Transverse colon (tissue), 4 donors: ENCODE results near the gene FOSL2. TPM values are rescaled to one million over a fixed set of nuclear protein-coding genes. Genes with fewer than 3 reads are reported as not detected.
A peak's percentile ranks its signal among the peaks of the same experiment; 100 is the strongest.

Experiments used
- DNase-seq: peaks from one replicate; pipeline ENCODE4 v3.0.0-alpha.2; 2019
- H3K27ac ChIP-seq, 4 donors: fragments of 200-600 bp; sonication (generic); 2 replicates each; pipeline ENCODE4 v1.5.1; 2016 to 2018; ENCODE audit warnings: inconsistent platforms in 4 of 4
- H3K27me3 ChIP-seq: fragments of 200-600 bp; sonication (generic); 2 replicates; pipeline ENCODE4 v1.5.1; 2017; ENCODE audit warnings: inconsistent platforms
- H3K36me3 ChIP-seq, 4 donors: fragments of 200-600 bp; sonication (generic); 2 replicates each; pipeline ENCODE4 v1.5.1; 2017 to 2019; ENCODE audit warnings: inconsistent platforms in 4 of 4
- H3K4me1 ChIP-seq, 4 donors: fragments of 200-600 bp; sonication (generic); 2 replicates each; pipeline ENCODE4 v1.5.1; 2017 to 2020; ENCODE audit warnings: inconsistent platforms in 4 of 4
- H3K4me3 ChIP-seq, 4 donors: fragments of 200-600 bp; sonication (generic); 1 replicate in 1 of 4; 2 replicates in 3 of 4; pipeline versions ENCODE4 v1.5.1 to v1.6.1; 2017 to 2019; ENCODE audit warnings: inconsistent platforms in 4 of 4
- H3K9me3 ChIP-seq, 2 donors: fragments of 200-600 bp; sonication (generic); 2 replicates each; pipeline ENCODE4 v1.5.1; 2017 to 2019; ENCODE audit warnings: inconsistent platforms in 2 of 2
- EP300 ChIP-seq: sonication (generic); formaldehyde crosslinking; IDR thresholded peaks from one replicate; pipeline ENCODE4 v1.6.1; 2017; ENCODE audit warnings: antibody characterized with exemption, low read depth
- POLR2A ChIP-seq: fragments of 450-650 bp; IDR thresholded peaks from one replicate; pipeline ENCODE4 v1.6.1; 2016; ENCODE audit warnings: antibody characterized with exemption, mild to moderate bottlenecking, moderate library complexity
- POLR2AphosphoS5 ChIP-seq, 3 donors: sonication (generic); formaldehyde crosslinking; IDR thresholded peaks; one replicate each; pipeline ENCODE4 v1.6.1; 2016; ENCODE audit warnings: antibody characterized with exemption in 3 of 3
- WGBS, 2 donors: methylation state at CpG; one replicate each; pipeline ENCODE4 v1.1.5; 2018; ENCODE audit warnings: low coverage in 1 of 2; 5-methylcytosine and 5-hydroxymethylcytosine counted together
- in situ Hi-C, 4 donors: fragments of 200-750 bp; cut with MboI; loops; one replicate each; pipeline versions ENCODE4 v1.15.0 to v1.15.1; 2017; ENCODE audit warnings: low sequenced_read_pairs in 3 of 4, low pct_ligation_motif_present in 1 of 4, low pct_unique_long_range_greater_than_20kb in 1 of 4
- intact Hi-C: fragments of 100-400 bp; cut with DNase I; formaldehyde crosslinking; loops from one replicate; pipeline ENCODE4 v1.15.1; 2023; ENCODE audit warnings: low total_unique reads
- total RNA-seq, 4 donors: library from RNA; depleted of rRNA; stranded (reverse); fragments of >200 nt; gene quantifications; one replicate each; pipeline ENCODE4 v1.1.0, GENCODE V29; 2016
- TF ChIP-seq, protein P1 (sequence below), 5 experiments: fragments of 200-600 bp in 3 of 5; fragments of 450-650 bp in 2 of 5; sonication (generic) in 3 of 5; IDR thresholded peaks; 1 replicate in 2 of 5; 2 replicates in 3 of 5; pipeline ENCODE4 v1.5.1; 2016 to 2017; ENCODE audit warnings: antibody characterized with exemption in 5 of 5, inconsistent platforms in 3 of 5, mild to moderate bottlenecking in 2 of 5, moderate library complexity in 1 of 5

Gene FOSL2
- total RNA-seq, 4 donors from 2014 or later = 135 to 358 (median 233) TPM

- in situ Hi-C loops = loop anchor here in 2 of 4 donors (25.0 kb wide), 1 partner anchor 643 kb away; the partner anchor contains the start of gene MRPL33 (in 2 of the 2)
- DNase-seq = no peak
- H3K4me3 ChIP-seq = no peak overlapping the region
- H3K27me3 ChIP-seq = no peaks in the 10 kb centered on the region
- TF ChIP-seq POLR2A (no peak), POLR2AphosphoS5 (IDR thresholded peaks at IDR 0.05) (no peak), EP300 (no peak)
- TF ChIP-seq, protein P1, sequence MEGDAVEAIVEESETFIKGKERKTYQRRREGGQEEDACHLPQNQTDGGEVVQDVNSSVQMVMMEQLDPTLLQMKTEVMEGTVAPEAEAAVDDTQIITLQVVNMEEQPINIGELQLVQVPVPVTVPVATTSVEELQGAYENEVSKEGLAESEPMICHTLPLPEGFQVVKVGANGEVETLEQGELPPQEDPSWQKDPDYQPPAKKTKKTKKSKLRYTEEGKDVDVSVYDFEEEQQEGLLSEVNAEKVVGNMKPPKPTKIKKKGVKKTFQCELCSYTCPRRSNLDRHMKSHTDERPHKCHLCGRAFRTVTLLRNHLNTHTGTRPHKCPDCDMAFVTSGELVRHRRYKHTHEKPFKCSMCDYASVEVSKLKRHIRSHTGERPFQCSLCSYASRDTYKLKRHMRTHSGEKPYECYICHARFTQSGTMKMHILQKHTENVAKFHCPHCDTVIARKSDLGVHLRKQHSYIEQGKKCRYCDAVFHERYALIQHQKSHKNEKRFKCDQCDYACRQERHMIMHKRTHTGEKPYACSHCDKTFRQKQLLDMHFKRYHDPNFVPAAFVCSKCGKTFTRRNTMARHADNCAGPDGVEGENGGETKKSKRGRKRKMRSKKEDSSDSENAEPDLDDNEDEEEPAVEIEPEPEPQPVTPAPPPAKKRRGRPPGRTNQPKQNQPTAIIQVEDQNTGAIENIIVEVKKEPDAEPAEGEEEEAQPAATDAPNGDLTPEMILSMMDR (IDR thresholded peaks at IDR 0.05) = no peak
- peaks cover 31 to 89% (median 50%) of the 10 kb centered on the region in 4 donors for H3K4me1 ChIP-seq
- 79% methylated on average over 3 of the region's 3 CpGs; no CpG with 5 or more reads in 1 of the 2 donors for WGBS, 2 donors
- intact Hi-C loops = no loop called here
- no peaks in the 10 kb centered on the region for H3K9me3 ChIP-seq
- peaks cover 0 to 73% (median 41%) of the 10 kb centered on the region in 4 donors for H3K36me3 ChIP-seq
- H3K27ac ChIP-seq = no peak overlapping the region
Observed at GRCh38 chr2:28405537-28405936, 12.9 kb downstream of the FOSL2 start.

- H3K27me3 ChIP-seq = no peaks in the 10 kb centered on the region
- peak; percentile 62 for DNase-seq
- TF ChIP-seq POLR2A (peak; percentile 9), EP300 (no peak), POLR2AphosphoS5 (IDR thresholded peaks at IDR 0.05) (no peak)
- TF ChIP-seq, protein P1 (IDR thresholded peaks at IDR 0.05) = no peak
- peaks cover 29 to 89% (median 42%) of the 10 kb centered on the region in 4 donors for H3K4me1 ChIP-seq
- WGBS, 2 donors = 78 to 98% methylated on average over 8 to 16 of the region's 16 CpGs
- H3K9me3 ChIP-seq = no peaks in the 10 kb centered on the region
- intact Hi-C loops = no loop called here
- H3K27ac ChIP-seq = peak overlapping the region; percentile 26 to 66 (median 36)
- no peak overlapping the region for H3K4me3 ChIP-seq
- H3K36me3 ChIP-seq = peaks cover 0 to 83% (median 45%) of the 10 kb centered on the region in 4 donors
- in situ Hi-C loops = loop anchor here in 2 of 4 donors (25.0 kb wide), 1 partner anchor 644 kb away; the partner anchor contains the start of gene MRPL33 (in 2 of the 2)
Observed at GRCh38 chr2:28406276-28407096, 13.8 kb downstream of the FOSL2 start.

DNA sequence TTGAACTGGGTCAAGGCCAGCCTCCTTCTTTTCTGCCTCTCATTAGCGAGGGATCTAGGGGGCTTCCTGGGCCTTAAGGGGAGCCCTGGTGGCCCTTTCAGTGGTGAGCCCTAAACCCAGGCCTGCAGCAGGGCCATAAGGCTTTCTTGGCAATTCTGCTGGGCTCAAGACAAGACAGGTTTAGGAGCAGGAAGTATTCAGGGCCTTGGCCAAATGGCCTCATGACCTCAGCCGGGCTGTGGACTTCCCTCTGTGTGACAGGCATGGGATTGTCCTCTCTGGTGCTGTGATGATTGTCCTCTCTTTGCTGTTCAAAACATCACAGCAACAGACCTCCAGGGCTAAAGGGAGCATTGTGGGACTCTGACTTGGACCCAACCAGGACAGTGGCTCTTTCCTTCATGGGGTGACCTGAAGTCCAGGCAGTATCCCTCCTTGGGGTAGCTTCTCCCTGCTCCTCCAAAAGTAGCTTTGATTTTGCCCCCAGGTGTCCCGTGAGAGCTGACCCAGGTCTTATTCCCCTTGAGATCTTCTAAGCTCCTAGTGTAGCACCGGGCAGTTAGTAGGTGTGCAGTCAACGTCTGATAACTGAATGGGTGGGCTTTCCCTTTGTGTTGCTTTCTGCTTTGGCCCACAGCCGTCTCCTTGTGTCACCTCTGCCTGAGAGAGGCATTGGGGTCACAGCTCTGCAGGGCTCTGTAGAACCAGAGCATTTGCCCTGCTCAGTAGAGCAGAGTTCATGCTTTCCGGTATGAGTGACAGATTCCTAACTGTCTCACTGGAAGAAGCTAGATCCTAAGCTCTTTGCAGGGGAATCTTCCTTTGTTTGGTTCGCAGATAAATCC is 14.7 kb downstream of the FOSL2 start:
- in situ Hi-C loops (loop anchor here in 2 of 4 donors (25.0 kb wide), 1 partner anchor 645 kb away; the partner anchor contains the start of gene MRPL33 (in 2 of the 2)), intact Hi-C loops (no loop called here)
- DNase-seq = no peak
- peaks cover 25 to 89% (median 40%) of the 10 kb centered on the region in 4 donors for H3K4me1 ChIP-seq
- H3K36me3 ChIP-seq = peaks cover 0 to 92% (median 49%) of the 10 kb centered on the region in 4 donors
- peak overlapping the region; percentile 26 to 66 (median 36) for H3K27ac ChIP-seq
- TF ChIP-seq POLR2A (peak; percentile 2), POLR2AphosphoS5 (IDR thresholded peaks at IDR 0.05) (no peak)
- TF ChIP-seq, protein P1 (IDR thresholded peaks at IDR 0.05) = no peak
- no peak overlapping the region for H3K4me3 ChIP-seq
- 83% methylated on average over 8 of the region's 8 CpGs; no CpG with 5 or more reads in 1 of the 2 donors for WGBS, 2 donors
- H3K9me3 ChIP-seq = no peaks in the 10 kb centered on the region
- no peaks in the 10 kb centered on the region for H3K27me3 ChIP-seq
